Body of pancreas (tissue), 4 donors: ENCODE results near the gene NMNAT1. TPM values are rescaled to one million over a fixed set of nuclear protein-coding genes. Genes with fewer than 3 reads are reported as not detected.
A peak's percentile ranks its signal among the peaks of the same experiment; 100 is the strongest.

ENCODE experiments used
- ATAC-seq: fragments of 150-250 bp; one replicate; pipeline ENCODE4 v1.9.1; 2016
- DNase-seq, 4 donors: peaks; one replicate each; pipeline ENCODE4 v3.0.0-alpha.2; 2019
- H3K27ac ChIP-seq, 4 donors: fragments of 200-600 bp; sonication (generic); 1 replicate in 3 of 4; 2 replicates in 1 of 4; pipeline versions ENCODE4 v1.5.1 to v1.6.1; 2016 to 2019; ENCODE audit warnings: mild to moderate bottlenecking in 1 of 4, mixed read lengths in 1 of 4, moderate library complexity in 1 of 4
- H3K27me3 ChIP-seq, 2 donors: fragments of 200-600 bp; sonication (generic); one replicate each; pipeline ENCODE4 v1.6.0; 2016; ENCODE audit warnings: mild to moderate bottlenecking in 1 of 2
- H3K36me3 ChIP-seq, 2 donors: fragments of 200-600 bp; sonication (generic); replicated peaks in 1 of 2; 2 replicates each; pipeline ENCODE4 v1.5.1; 2016; ENCODE audit warnings: low read depth in 2 of 2; ENCODE audit not compliant: insufficient read depth in 1 of 2
- H3K4me1 ChIP-seq: fragments of 200-600 bp; sonication (generic); one replicate; pipeline ENCODE4 v1.6.0; 2016
- H3K4me3 ChIP-seq, 2 donors: fragments of 200-600 bp; sonication (generic); 1 replicate in 1 of 2; 2 replicates in 1 of 2; pipeline ENCODE4 v1.5.1; 2016 to 2019
- H3K9me3 ChIP-seq, 3 donors: fragments of 200-600 bp; sonication (generic); 1 replicate in 2 of 3; 2 replicates in 1 of 3; pipeline ENCODE4 v1.5.1; 2016
- CTCF ChIP-seq, 7 experiments: fragments of 450-650 bp in 4 of 7; fragments of 200-600 bp in 3 of 7; sonication (generic) in 3 of 7; IDR thresholded peaks; one replicate each; pipeline ENCODE4 v1.5.1; 2016 to 2019; ENCODE audit warnings: antibody characterized with exemption in 7 of 7
- POLR2A ChIP-seq, 3 donors: fragments of 450-650 bp; IDR thresholded peaks; one replicate each; pipeline ENCODE4 v1.6.1; 2016; ENCODE audit warnings: antibody characterized with exemption in 3 of 3, mild to moderate bottlenecking in 2 of 3
- whole genome bisulfite sequencing, 2 donors: methylation state at CpG; one replicate each; pipeline ENCODE4 v1.1.5; 2017; 5-methylcytosine and 5-hydroxymethylcytosine counted together
- intact Hi-C: fragments of 100-400 bp; cut with DNase I; formaldehyde crosslinking; loops from one replicate; pipeline ENCODE4 v1.15.1; 2023
- total RNA-seq, 2 donors: library from RNA; depleted of rRNA; stranded (reverse); fragments of >200 nt; gene quantifications; one replicate each; pipeline ENCODE4 v1.1.0, GENCODE V29; 2016

The NMNAT1 gene
- total RNA-seq, 2 donors from 2014 or later = 3.6 to 5.2 TPM

DNA sequence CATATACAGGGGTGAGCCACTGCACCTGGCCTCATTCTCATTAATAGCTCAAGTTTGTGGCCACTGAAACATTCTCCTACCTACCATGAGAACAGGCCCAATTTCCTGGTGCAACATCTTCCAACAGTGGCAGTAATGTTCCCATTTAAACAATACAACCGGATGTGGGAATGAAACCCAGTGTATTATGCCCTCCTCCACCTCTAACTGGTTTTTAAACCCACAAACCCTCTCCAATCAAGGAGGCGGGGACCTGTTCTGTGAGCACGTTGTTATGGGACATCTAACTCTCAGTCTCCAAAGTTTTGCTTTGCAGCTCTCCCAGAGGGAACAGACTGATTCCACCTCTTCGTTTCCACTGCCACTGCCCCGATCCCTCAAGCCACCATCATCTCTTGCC, 35.8 kb upstream of the NMNAT1 start:
- peaks cover 33% of the 10 kb centered on the region for H3K4me1 ChIP-seq
- H3K27me3 ChIP-seq = no peaks in the 10 kb centered on the region
- 65 to 76% methylated on average over 5 of the region's 5 CpGs for WGBS, 2 donors
- ATAC-seq (no peak), DNase-seq (no peak)
- H3K36me3 ChIP-seq = no peaks in the 10 kb centered on the region
- no peak overlapping the region for H3K4me3 ChIP-seq
- H3K27ac ChIP-seq = no peak overlapping the region
- intact Hi-C loops = no loop called here
- H3K9me3 ChIP-seq = no peaks in the 10 kb centered on the region
- no peak for TF ChIP-seq CTCF (IDR thresholded peaks at IDR 0.05)
- no peak for TF ChIP-seq POLR2A (IDR thresholded peaks at IDR 0.05)

GRCh38 chr1:9908871-9909233, 34.4 kb upstream of the NMNAT1 start:
- no peaks in the 10 kb centered on the region for H3K36me3 ChIP-seq
- no peaks in the 10 kb centered on the region for H3K27me3 ChIP-seq
- TF ChIP-seq POLR2A (IDR thresholded peaks at IDR 0.05) (no peak), CTCF (IDR thresholded peaks at IDR 0.05) (no peak)
- DNase-seq (no peak), ATAC-seq (no peak)
- H3K4me1 ChIP-seq = peaks cover 21% of the 10 kb centered on the region
- intact Hi-C loops = no loop called here
- no peaks in the 10 kb centered on the region for H3K9me3 ChIP-seq
- peak overlapping the region in 3 of 4 donors; percentile 66 to 86 (median 75) for H3K27ac ChIP-seq
- WGBS, 2 donors = 30% methylated on average over 4 of the region's 4 CpGs
- peak overlapping the region in 1 of 2 donors; percentile 90 for H3K4me3 ChIP-seq

- intact Hi-C loops = no loop called here
- 0 to 1% methylated on average over 18 to 47 of the region's 47 CpGs for WGBS, 2 donors
- peaks cover 26% of the 10 kb centered on the region for H3K4me1 ChIP-seq
- peak overlapping the region; percentile 52 to 86 (median 70) for H3K27ac ChIP-seq
- ATAC-seq (no peak), DNase-seq (peak; percentile 27 to 46 (median 37))
- no peaks in the 10 kb centered on the region for H3K9me3 ChIP-seq
- TF ChIP-seq CTCF (IDR thresholded peaks at IDR 0.05) (no peak), POLR2A (IDR thresholded peaks at IDR 0.05) (peak in 1 of 3 donors; percentile 25)
- H3K27me3 ChIP-seq = no peaks in the 10 kb centered on the region
- H3K36me3 ChIP-seq = no peaks in the 10 kb centered on the region
- peak overlapping the region; percentile 90 to 94 for H3K4me3 ChIP-seq
These were observed 33.8 kb upstream of the NMNAT1 start for GRCh38 chr1:9909234-9910046.

DNA sequence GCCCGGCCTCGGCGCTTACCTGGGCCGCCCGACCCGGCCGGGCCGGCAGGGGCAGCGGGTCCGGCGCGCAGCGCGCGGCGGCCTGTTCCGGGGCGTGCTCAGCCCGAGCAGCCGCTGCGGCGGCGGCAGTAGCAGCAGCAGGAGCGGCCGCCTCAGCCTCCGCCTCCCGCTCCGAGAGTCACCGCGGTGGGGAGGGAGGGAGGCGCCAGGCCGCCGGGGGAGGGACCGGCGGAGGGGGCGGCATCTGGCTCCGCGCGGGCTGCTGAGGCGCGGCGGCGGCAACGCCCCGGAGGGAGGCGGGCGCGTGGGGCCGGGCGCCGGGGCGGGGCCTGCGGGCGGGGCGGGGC, 33.2 kb upstream of the NMNAT1 start, which contains the start of gene CTNNBIP1:
Gene CTNNBIP1 (minus strand): TSS at position 194 of the 347 bp plus-strand sequence. CDS start 38,205 bp downstream, outside the sequence.
- DNase-seq = no peak
- no peaks in the 10 kb centered on the region for H3K36me3 ChIP-seq
- TF ChIP-seq CTCF (IDR thresholded peaks at IDR 0.05) (peak in 2 of 7 experiments; percentile 10 to 25), POLR2A (IDR thresholded peaks at IDR 0.05) (peak in 1 of 3 donors; percentile 33)
- H3K4me1 ChIP-seq = peaks cover 29% of the 10 kb centered on the region
- H3K9me3 ChIP-seq = no peaks in the 10 kb centered on the region
- H3K27ac ChIP-seq = peak within 1 kb of the TSS; percentile 88 to 99 (median 96)
- H3K4me3 ChIP-seq = peak within 1 kb of the TSS; percentile 90 to 94
- WGBS, 2 donors = 1% methylated on average over 38 of the region's 55 CpGs; no CpG with 5 or more reads in 1 of the 2 donors
- ATAC-seq = no peak
- no peaks in the 10 kb centered on the region for H3K27me3 ChIP-seq
- intact Hi-C loops = no loop called here
